GM21737 (cell line): ENCODE measurements around the gene CR1L.
A peak's percentile ranks its signal among the peaks of the same experiment; 100 is the strongest.
"Not testable (repeated sequence)": the region's sequence is repeated elsewhere in the genome, so short reads cannot be mapped to it uniquely, and the experiment has no call there.

Source experiments
- ATAC-seq: cut with Tn5 transposase; IDR thresholded peaks from one replicate; pipeline ENCODE4 v1.9.1; 2021; ENCODE audit warnings: mild to moderate bottlenecking, moderate library complexity; ENCODE audit not compliant: unreplicated experiment

Gene CR1L

GRCh38 chr1:207644852-207645634 lies at the start of gene CR1L:
Gene CR1L, plus strand, starts transcription at chr1:207645133. Its CDS starts 101 bp downstream, at chr1:207645234.
- peak; percentile 92 for ATAC-seq

- no peak for ATAC-seq
These were observed 41.2 kb upstream of the CR1L start for GRCh38 chr1:207603777-207604176.

- no peak for ATAC-seq
These were observed 39.2 kb upstream of the CR1L start for GRCh38 chr1:207605444-207606361.

GRCh38 chr1:207606362-207606755 lies 38.6 kb upstream of the CR1L start:
- ATAC-seq, result no peak

- ATAC-seq, result no peak
These were observed 32.2 kb upstream of the CR1L start for GRCh38 chr1:207612762-207613161.

GRCh38 chr1:207619871-207620542 lies 24.9 kb upstream of the CR1L start:
- peak; percentile 89 for ATAC-seq

GRCh38 chr1:207620543-207620893 lies 24.4 kb upstream of the CR1L start:
- ATAC-seq, result no peak

GRCh38 chr1:207625504-207626071 lies 19.3 kb upstream of the CR1L start:
- ATAC-seq, result not testable (repeated sequence)

- no peak for ATAC-seq
These were observed 18.0 kb upstream of the CR1L start for GRCh38 chr1:207626972-207627337.

GRCh38 chr1:207627496-207627895 lies 17.4 kb upstream of the CR1L start:
- no peak for ATAC-seq

GRCh38 chr1:207628776-207629175 lies 16.2 kb upstream of the CR1L start:
- ATAC-seq, result no peak

- no peak for ATAC-seq
These were observed 13.8 kb upstream of the CR1L start for GRCh38 chr1:207631137-207631536.

- ATAC-seq, result no peak
These were observed 11.7 kb upstream of the CR1L start for GRCh38 chr1:207633226-207633625.

- ATAC-seq, result not testable (repeated sequence)
These were observed 11.1 kb upstream of the CR1L start for GRCh38 chr1:207633699-207634289.

GRCh38 chr1:207634293-207634692 lies 10.6 kb upstream of the CR1L start:
- not testable (repeated sequence) for ATAC-seq

GRCh38 chr1:207635569-207636186 lies 9.3 kb upstream of the CR1L start:
- not testable (repeated sequence) for ATAC-seq

- ATAC-seq, result not testable (repeated sequence)
These were observed 6.3 kb upstream of the CR1L start for GRCh38 chr1:207638487-207639145.

GRCh38 chr1:207639362-207639761 lies 5.6 kb upstream of the CR1L start:
- ATAC-seq, result not testable (repeated sequence)

GRCh38 chr1:207644166-207644851 lies 624 bp upstream of the CR1L start:
- peak; percentile 11 for ATAC-seq
